ENCODE measurements around the gene LPCAT2. TPM values are rescaled to one million over a fixed set of nuclear protein-coding genes. Genes with fewer than 3 reads are reported as not detected.

Gene LPCAT2
- total and polyA plus RNA-seq, 2 of the 8 experiments (the other 6 are each of a cell fraction or from before 2014, with no cell fraction given): 2.2 to 10.6 TPM

DNA sequence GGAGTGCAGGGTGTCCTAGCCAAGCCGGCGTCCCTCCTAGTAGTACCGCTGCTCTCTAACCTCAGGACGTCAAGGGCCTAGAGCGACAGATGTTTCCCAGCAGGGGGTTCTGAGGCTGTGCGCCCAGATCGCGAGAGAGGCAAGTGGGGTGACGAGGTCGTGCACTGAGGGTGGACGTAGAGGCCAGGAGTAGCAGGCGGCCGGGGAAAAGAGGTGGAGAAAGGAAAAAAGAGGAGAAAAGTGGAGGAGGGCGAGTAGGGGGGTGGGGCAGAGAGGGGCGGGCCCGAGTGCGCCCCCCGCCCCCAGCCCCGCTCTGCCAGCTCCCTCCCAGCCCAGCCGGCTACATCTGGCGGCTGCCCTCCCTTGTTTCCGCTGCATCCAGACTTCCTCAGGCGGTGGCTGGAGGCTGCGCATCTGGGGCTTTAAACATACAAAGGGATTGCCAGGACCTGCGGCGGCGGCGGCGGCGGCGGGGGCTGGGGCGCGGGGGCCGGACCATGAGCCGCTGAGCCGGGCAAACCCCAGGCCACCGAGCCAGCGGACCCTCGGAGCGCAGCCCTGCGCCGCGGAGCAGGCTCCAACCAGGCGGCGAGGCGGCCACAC lies 29.9 kb upstream of the LPCAT2 start, which contains the start of gene MMP2 (continued):
- TF ChIP-seq RAD21 (IDR thresholded peaks at IDR 0.05 in 1 of 2, conservative IDR thresholded peaks at IDR 0.05 in 1 of 2; ENCODE audit: low read depth in 2 of 2, low read length in 2 of 2) (no peak), PHF8 (conservative IDR thresholded peaks at IDR 0.05; ENCODE audit: low read depth, low read length) (no peak), CBX5 (IDR thresholded peaks at IDR 0.05; ENCODE audit: low read depth, low read length) (no peak), EGR1 (IDR thresholded peaks at IDR 0.05; ENCODE audit: borderline replicate concordance, low read depth, low read length) (no peak), EZH2 (IDR thresholded peaks at IDR 0.05; ENCODE audit: low read depth, low read length, severe bottlenecking) (no peak), YY1 (IDR thresholded peaks at IDR 0.05; ENCODE audit: low read depth, low read length) (no peak), SP4 (IDR thresholded peaks at IDR 0.05; ENCODE audit: low read length) (no peak), USF2 (IDR thresholded peaks at IDR 0.05; ENCODE audit: low read length) (no peak), FOSL1 (IDR thresholded peaks at IDR 0.05; ENCODE audit: insufficient read depth, low read depth, low read length) (no peak), JUND (IDR thresholded peaks at IDR 0.05; ENCODE audit: low read length) (no peak), TBP (IDR thresholded peaks at IDR 0.05; ENCODE audit: low read depth, low read length) (no peak), ATF3 (IDR thresholded peaks at IDR 0.05; ENCODE audit: insufficient read depth, low read depth, low read length) (no peak)
